RWPE1 (cell line): ENCODE results near the gene CDSN.

Experiments
- CTCF ChIA-PET: fragments of 350-600 bp; sonication (Branson Sonifier 250); formaldehyde crosslinking; extraction: SDS; loops from one replicate; lab custom pipeline; 2021; lab: Yijun Ruan, JAX
- POLR2A ChIA-PET: fragments of 400-600 bp; formaldehyde crosslinking; extraction: SDS; loops from one replicate; lab custom pipeline; 2020; ENCODE audit warnings: antibody characterized with exemption; ENCODE audit not compliant: low non-redundant PET; lab: Yijun Ruan, JAX
- DNase-seq: peaks from one replicate; pipeline ENCODE4 v3.0.0; 2012; ENCODE audit warnings: low spot score
- H3K27ac ChIP-seq: fragments of 450-650 bp; 2 replicates; pipeline ENCODE4 v1.5.1; 2017
- TF ChIP-seq, protein P1 (sequence below): fragments of 450-650 bp; conservative IDR thresholded peaks from 2 replicates; pipeline ENCODE4 v1.5.1; 2017; ENCODE audit warnings: low read depth, mild to moderate bottlenecking

The CDSN gene

GRCh38 chr6:31092238-31092637 lies 28.0 kb downstream of the CDSN start:
- TF ChIP-seq, protein P1, sequence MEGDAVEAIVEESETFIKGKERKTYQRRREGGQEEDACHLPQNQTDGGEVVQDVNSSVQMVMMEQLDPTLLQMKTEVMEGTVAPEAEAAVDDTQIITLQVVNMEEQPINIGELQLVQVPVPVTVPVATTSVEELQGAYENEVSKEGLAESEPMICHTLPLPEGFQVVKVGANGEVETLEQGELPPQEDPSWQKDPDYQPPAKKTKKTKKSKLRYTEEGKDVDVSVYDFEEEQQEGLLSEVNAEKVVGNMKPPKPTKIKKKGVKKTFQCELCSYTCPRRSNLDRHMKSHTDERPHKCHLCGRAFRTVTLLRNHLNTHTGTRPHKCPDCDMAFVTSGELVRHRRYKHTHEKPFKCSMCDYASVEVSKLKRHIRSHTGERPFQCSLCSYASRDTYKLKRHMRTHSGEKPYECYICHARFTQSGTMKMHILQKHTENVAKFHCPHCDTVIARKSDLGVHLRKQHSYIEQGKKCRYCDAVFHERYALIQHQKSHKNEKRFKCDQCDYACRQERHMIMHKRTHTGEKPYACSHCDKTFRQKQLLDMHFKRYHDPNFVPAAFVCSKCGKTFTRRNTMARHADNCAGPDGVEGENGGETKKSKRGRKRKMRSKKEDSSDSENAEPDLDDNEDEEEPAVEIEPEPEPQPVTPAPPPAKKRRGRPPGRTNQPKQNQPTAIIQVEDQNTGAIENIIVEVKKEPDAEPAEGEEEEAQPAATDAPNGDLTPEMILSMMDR, result no peak
- no peak overlapping the region for H3K27ac ChIP-seq
- ChIA-PET CTCF (interaction anchor here (0.6 to 1.2 kb wide), 2 partner anchors 27 to 178 kb away, joined by 3 read pairs; partner anchors contain the start of gene VARS2), POLR2A (no interaction called here)
- no peak for DNase-seq

- ChIA-PET CTCF (interaction anchor here (0.6 to 1.2 kb wide), 4 partner anchors 11 to 178 kb away, joined by 3 to 4 read pairs (median 4); partner anchors contain the start of gene VARS2), POLR2A (no interaction called here)
- no peak overlapping the region for H3K27ac ChIP-seq
- TF ChIP-seq, protein P1, result no peak
- no peak for DNase-seq
Observed at GRCh38 chr6:31091680-31092079, 28.6 kb downstream of the CDSN start.

GRCh38 chr6:31090973-31091364 lies 29.3 kb downstream of the CDSN start:
- POLR2A ChIA-PET, result no interaction called here
- TF ChIP-seq, protein P1, result no peak
- DNase-seq, result no peak
- H3K27ac ChIP-seq, result no peak overlapping the region
- CTCF ChIA-PET, result interaction anchor here (0.8 to 1.2 kb wide), 3 partner anchors 12 to 177 kb away, joined by 3 to 5 read pairs (median 4); partner anchors contain the start of gene VARS2

GRCh38 chr6:31090275-31090972 lies 29.8 kb downstream of the CDSN start:
- ChIA-PET CTCF (interaction anchor here (0.8 to 1.4 kb wide), 2 partner anchors 11 to 100 kb away, joined by 4 to 5 read pairs; no protein-coding TSS in a partner anchor), POLR2A (no interaction called here)
- TF ChIP-seq, protein P1, result no peak

GRCh38 chr6:31087494-31088089 lies 32.7 kb downstream of the CDSN start:
- TF ChIP-seq, protein P1, result peak; percentile 76
- peak; percentile 89 for DNase-seq
- CTCF ChIA-PET, result interaction anchor here (0.6 to 1.9 kb wide), 17 partner anchors 9 to 431 kb away, joined by 3 to 7 read pairs (median 4); partner anchors contain the start of gene VARS2
- no peak overlapping the region for H3K27ac ChIP-seq
- POLR2A ChIA-PET, result interaction anchor here (0.5 kb wide), 1 partner anchor 27 kb away, joined by 3 read pairs; the partner anchor contains the start of gene PSORS1C1

More at GRCh38 chr6:31090275-31090972, 29.8 kb downstream of the CDSN start:
- no peak overlapping the region for H3K27ac ChIP-seq
- DNase-seq, result no peak

- DNase-seq, result no peak
- no peak overlapping the region for H3K27ac ChIP-seq
- POLR2A ChIA-PET, result no interaction called here
- TF ChIP-seq, protein P1, result no peak
- CTCF ChIA-PET, result interaction anchor here (0.6 to 1.9 kb wide), 16 partner anchors 8 to 430 kb away, joined by 3 to 7 read pairs (median 4); partner anchors contain the start of gene VARS2
Observed at GRCh38 chr6:31086788-31087440, 33.3 kb downstream of the CDSN start.
